Mammary epithelial cell (primary cell): ENCODE measurements around the gene VWA2.

Experiments
- EZH2 ChIP-seq: IDR thresholded peaks from 2 replicates; pipeline ENCODE4 v1.6.1; 2012; ENCODE audit warnings: low read length, inconsistent platforms, borderline replicate concordance
- TF ChIP-seq, protein P1 (sequence below), 2 donors: IDR thresholded peaks in 1 of 2; conservative IDR thresholded peaks in 1 of 2; 2 replicates each; pipeline ENCODE4 v1.5.1; 2011 to 2012; ENCODE audit warnings: inconsistent platforms in 2 of 2, low read length in 2 of 2, mild to moderate bottlenecking in 2 of 2, control low read depth in 1 of 2, low read depth in 1 of 2; ENCODE audit not compliant: insufficient read depth in 1 of 2; ENCODE audit errors: extremely low read depth in 1 of 2

DNA sequence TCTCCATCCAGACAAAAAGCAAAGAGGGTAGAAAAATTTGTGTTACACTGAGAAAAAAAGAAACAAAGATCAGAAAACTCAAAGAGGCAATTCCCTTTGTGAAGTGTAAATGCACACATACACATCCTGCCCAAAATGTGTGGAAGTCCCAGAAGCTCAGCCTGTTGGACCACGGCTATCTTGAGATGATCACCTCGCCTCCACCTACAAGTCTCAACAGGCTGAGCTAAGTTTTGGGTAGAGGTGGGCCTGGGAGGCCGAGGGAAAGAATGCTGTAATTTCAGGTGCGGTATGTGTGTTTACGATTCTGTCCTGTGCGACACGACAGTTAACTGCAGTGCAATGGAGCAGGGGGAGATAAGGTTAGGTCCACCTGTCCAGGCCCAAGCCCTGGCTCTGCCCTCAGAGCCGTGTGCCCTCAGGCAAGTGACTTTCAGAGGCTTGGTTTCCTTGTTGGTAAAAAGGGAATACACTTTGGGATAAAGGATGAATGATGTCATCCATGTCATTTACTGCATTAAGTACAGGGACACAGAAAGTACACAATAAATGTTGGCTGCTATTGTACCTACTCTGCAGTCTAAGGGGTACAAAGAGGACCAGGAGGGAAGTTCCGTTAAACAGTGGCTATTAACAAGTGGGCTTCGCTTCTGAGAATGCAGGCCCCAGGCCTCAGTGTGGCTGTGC, 97.9 kb downstream of the VWA2 start:
- TF ChIP-seq, protein P1, sequence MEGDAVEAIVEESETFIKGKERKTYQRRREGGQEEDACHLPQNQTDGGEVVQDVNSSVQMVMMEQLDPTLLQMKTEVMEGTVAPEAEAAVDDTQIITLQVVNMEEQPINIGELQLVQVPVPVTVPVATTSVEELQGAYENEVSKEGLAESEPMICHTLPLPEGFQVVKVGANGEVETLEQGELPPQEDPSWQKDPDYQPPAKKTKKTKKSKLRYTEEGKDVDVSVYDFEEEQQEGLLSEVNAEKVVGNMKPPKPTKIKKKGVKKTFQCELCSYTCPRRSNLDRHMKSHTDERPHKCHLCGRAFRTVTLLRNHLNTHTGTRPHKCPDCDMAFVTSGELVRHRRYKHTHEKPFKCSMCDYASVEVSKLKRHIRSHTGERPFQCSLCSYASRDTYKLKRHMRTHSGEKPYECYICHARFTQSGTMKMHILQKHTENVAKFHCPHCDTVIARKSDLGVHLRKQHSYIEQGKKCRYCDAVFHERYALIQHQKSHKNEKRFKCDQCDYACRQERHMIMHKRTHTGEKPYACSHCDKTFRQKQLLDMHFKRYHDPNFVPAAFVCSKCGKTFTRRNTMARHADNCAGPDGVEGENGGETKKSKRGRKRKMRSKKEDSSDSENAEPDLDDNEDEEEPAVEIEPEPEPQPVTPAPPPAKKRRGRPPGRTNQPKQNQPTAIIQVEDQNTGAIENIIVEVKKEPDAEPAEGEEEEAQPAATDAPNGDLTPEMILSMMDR (conservative IDR thresholded peaks at IDR 0.05 in 1 of 2, IDR thresholded peaks at IDR 0.05 in 1 of 2; ENCODE audit: extremely low read depth in 1 of 2, insufficient read depth in 1 of 2, low read depth in 1 of 2, low read length in 2 of 2), result no peak
- no peak for TF ChIP-seq EZH2
